Immature natural killer cell (primary cell): ENCODE data around the gene NFATC2. TPM values are rescaled to one million over a fixed set of nuclear protein-coding genes. Genes with fewer than 3 reads are reported as not detected.

Experiments used
- DNase-seq, 3 donors: peaks; one replicate each; pipeline ENCODE4 v3.0.0; 2022; ENCODE audit warnings: mixed read lengths in 1 of 3
- H3K27ac Mint-ChIP-seq, 6 donors: one replicate each; pipeline ENCODE4 v1.8.0; 2020; ENCODE audit warnings: mixed read lengths in 6 of 6, mild to moderate bottlenecking in 5 of 6, inconsistent platforms in 4 of 6, moderate library complexity in 3 of 6
- H3K27me3 Mint-ChIP-seq, 3 donors: one replicate each; pipeline ENCODE4 v1.8.0; 2020 to 2021; ENCODE audit warnings: low read depth in 3 of 3, mild to moderate bottlenecking in 3 of 3, mixed read lengths in 3 of 3, moderate library complexity in 3 of 3, inconsistent platforms in 1 of 3
- H3K36me3 Mint-ChIP-seq, 3 donors: one replicate each; pipeline ENCODE4 v1.8.0; 2020; ENCODE audit warnings: mixed read lengths in 3 of 3, inconsistent platforms in 2 of 3, mild to moderate bottlenecking in 2 of 3
- H3K4me1 Mint-ChIP-seq, 2 donors: one replicate each; pipeline ENCODE4 v1.8.0; 2020; ENCODE audit warnings: inconsistent platforms in 2 of 2, mild to moderate bottlenecking in 2 of 2, mixed read lengths in 2 of 2, moderate library complexity in 1 of 2
- H3K4me3 Mint-ChIP-seq, 5 donors: one replicate each; pipeline ENCODE4 v1.8.0; 2020; ENCODE audit warnings: mild to moderate bottlenecking in 5 of 5, mixed read lengths in 5 of 5, inconsistent platforms in 3 of 5, moderate library complexity in 3 of 5
- H3K9me3 Mint-ChIP-seq, 6 donors: one replicate each; pipeline ENCODE4 v1.8.0; 2020; ENCODE audit warnings: mild to moderate bottlenecking in 6 of 6, mixed read lengths in 6 of 6, inconsistent platforms in 4 of 6, moderate library complexity in 3 of 6
- polyA plus RNA-seq, 3 donors: library from polyadenylated mRNA; unstranded; fragments of 300-500 nt; fragmentation: Illumina TruSeq; gene quantifications; one replicate each; pipeline ENCODE4 v1.2.3, GENCODE V29; 2021

Gene NFATC2
- polyA plus RNA-seq, 3 donors from 2014 or later = 14.5 to 101 (median 21.3) TPM

DNA sequence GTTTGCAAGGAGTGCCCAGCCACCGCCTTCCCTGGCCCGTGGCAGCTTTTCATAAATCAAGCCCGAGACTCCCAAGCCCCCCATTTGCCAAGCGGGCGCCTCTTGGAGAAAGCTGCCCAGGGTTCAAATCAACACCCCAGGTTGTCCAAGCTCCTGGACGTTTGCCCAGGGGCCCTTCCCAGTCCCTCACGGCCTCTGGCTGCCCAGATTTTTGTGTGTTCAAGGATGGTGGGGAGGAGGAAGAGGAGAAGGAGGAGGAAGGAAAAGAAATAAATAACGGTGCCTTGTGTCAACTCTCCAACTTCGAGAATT lies 20.6 kb upstream of the NFATC2 start:
- Mint-ChIP-seq H3K27me3 (peaks cover 19 to 29% (median 28%) of the 10 kb centered on the region in 3 donors), H3K27ac (no peak overlapping the region), H3K4me1 (peaks cover 29 to 35% of the 10 kb centered on the region in 2 donors), H3K36me3 (peaks cover 0 to 3% (median 0%) of the 10 kb centered on the region in 3 donors), H3K4me3 (peak overlapping the region in 4 of 5 donors; percentile 65 to 82 (median 74)), H3K9me3 (peaks cover 0 to 4% (median 0%) of the 10 kb centered on the region in 6 donors)
- DNase-seq = no peak

- Mint-ChIP-seq H3K9me3 (peaks cover 0 to 4% (median 0%) of the 10 kb centered on the region in 6 donors), H3K4me3 (peak overlapping the region; percentile 57 to 82 (median 73)), H3K27ac (no peak overlapping the region), H3K27me3 (peaks cover 19 to 31% (median 28%) of the 10 kb centered on the region in 3 donors), H3K36me3 (no peaks in the 10 kb centered on the region), H3K4me1 (peaks cover 29 to 35% of the 10 kb centered on the region in 2 donors)
- peak in 1 of 3 donors; percentile 16 for DNase-seq
These were observed 20.0 kb upstream of the NFATC2 start for GRCh38 chr20:51562332-51563173.

GRCh38 chr20:51562027-51562331 lies 19.5 kb upstream of the NFATC2 start:
- Mint-ChIP-seq H3K4me3 (peak overlapping the region; percentile 60 to 82 (median 73)), H3K36me3 (no peaks in the 10 kb centered on the region), H3K27ac (peak overlapping the region in 1 of 6 donors; percentile 23), H3K9me3 (peaks cover 0 to 4% (median 0%) of the 10 kb centered on the region in 6 donors), H3K27me3 (peaks cover 18 to 36% (median 28%) of the 10 kb centered on the region in 3 donors), H3K4me1 (peaks cover 29 to 35% of the 10 kb centered on the region in 2 donors)
- DNase-seq = no peak

- Mint-ChIP-seq H3K9me3 (peaks cover 0 to 4% (median 0%) of the 10 kb centered on the region in 6 donors), H3K27ac (peak overlapping the region in 1 of 6 donors; percentile 64), H3K27me3 (peaks cover 18 to 36% (median 28%) of the 10 kb centered on the region in 3 donors), H3K4me1 (peaks cover 35 to 43% of the 10 kb centered on the region in 2 donors), H3K36me3 (no peaks in the 10 kb centered on the region), H3K4me3 (peak overlapping the region; percentile 57 to 82 (median 72))
- DNase-seq = no peak
These were observed 18.2 kb upstream of the NFATC2 start for GRCh38 chr20:51560550-51561307.

- Mint-ChIP-seq H3K27ac (no peak overlapping the region), H3K4me3 (no peak overlapping the region), H3K36me3 (no peaks in the 10 kb centered on the region), H3K4me1 (peaks cover 41 to 50% of the 10 kb centered on the region in 2 donors), H3K27me3 (peaks cover 18 to 37% (median 28%) of the 10 kb centered on the region in 3 donors), H3K9me3 (peaks cover 0 to 4% (median 0%) of the 10 kb centered on the region in 6 donors)
- DNase-seq = no peak
These were observed 17.5 kb upstream of the NFATC2 start for GRCh38 chr20:51560042-51560441.

- H3K36me3 Mint-ChIP-seq = no peaks in the 10 kb centered on the region
- H3K4me1 Mint-ChIP-seq = peaks cover 26 to 29% of the 10 kb centered on the region in 2 donors
- H3K27me3 Mint-ChIP-seq = peaks cover 4 to 17% (median 4%) of the 10 kb centered on the region in 3 donors
- H3K27ac Mint-ChIP-seq = peak overlapping the region in 5 of 6 donors; percentile 74 to 90 (median 84)
- H3K9me3 Mint-ChIP-seq = peaks cover 0 to 1% (median 0%) of the 10 kb centered on the region in 6 donors
- peak; percentile 53 to 67 (median 66) for DNase-seq
- H3K4me3 Mint-ChIP-seq = peak overlapping the region; percentile 25 to 86 (median 70)
These were observed 12.1 kb upstream of the NFATC2 start for GRCh38 chr20:51554538-51555165.

GRCh38 chr20:51553897-51554486 lies 11.5 kb upstream of the NFATC2 start:
- H3K9me3 Mint-ChIP-seq = peaks cover 0 to 1% (median 0%) of the 10 kb centered on the region in 6 donors
- H3K27ac Mint-ChIP-seq = peak overlapping the region; percentile 60 to 90 (median 84)
- H3K36me3 Mint-ChIP-seq = no peaks in the 10 kb centered on the region
- H3K4me1 Mint-ChIP-seq = peaks cover 26 to 29% of the 10 kb centered on the region in 2 donors
- peaks cover 0 to 17% (median 3%) of the 10 kb centered on the region in 3 donors for H3K27me3 Mint-ChIP-seq
- peak overlapping the region in 4 of 5 donors; percentile 0 to 86 (median 40) for H3K4me3 Mint-ChIP-seq
- DNase-seq = no peak

GRCh38 chr20:51551186-51551585 lies 8.7 kb upstream of the NFATC2 start:
- H3K27ac Mint-ChIP-seq = no peak overlapping the region
- H3K27me3 Mint-ChIP-seq = peaks cover 0 to 8% (median 3%) of the 10 kb centered on the region in 3 donors
- H3K4me1 Mint-ChIP-seq = peaks cover 23 to 26% of the 10 kb centered on the region in 2 donors
- no peak for DNase-seq
- H3K9me3 Mint-ChIP-seq = peaks cover 0 to 1% (median 0%) of the 10 kb centered on the region in 6 donors
- no peak overlapping the region for H3K4me3 Mint-ChIP-seq
- H3K36me3 Mint-ChIP-seq = no peaks in the 10 kb centered on the region

GRCh38 chr20:51549474-51549873 lies 7.0 kb upstream of the NFATC2 start:
- Mint-ChIP-seq H3K9me3 (no peaks in the 10 kb centered on the region), H3K27me3 (peaks cover 0 to 4% (median 3%) of the 10 kb centered on the region in 3 donors), H3K4me1 (peaks cover 8 to 9% of the 10 kb centered on the region in 2 donors), H3K27ac (no peak overlapping the region), H3K36me3 (no peaks in the 10 kb centered on the region), H3K4me3 (no peak overlapping the region)
- DNase-seq = no peak

GRCh38 chr20:51547951-51548350 lies 5.4 kb upstream of the NFATC2 start:
- Mint-ChIP-seq H3K9me3 (no peaks in the 10 kb centered on the region), H3K27me3 (peaks cover 2 to 4% (median 3%) of the 10 kb centered on the region in 3 donors), H3K4me3 (no peak overlapping the region), H3K36me3 (no peaks in the 10 kb centered on the region), H3K4me1 (peaks cover 6 to 7% of the 10 kb centered on the region in 2 donors), H3K27ac (peak overlapping the region in 1 of 6 donors; percentile 16)
- no peak for DNase-seq

DNA sequence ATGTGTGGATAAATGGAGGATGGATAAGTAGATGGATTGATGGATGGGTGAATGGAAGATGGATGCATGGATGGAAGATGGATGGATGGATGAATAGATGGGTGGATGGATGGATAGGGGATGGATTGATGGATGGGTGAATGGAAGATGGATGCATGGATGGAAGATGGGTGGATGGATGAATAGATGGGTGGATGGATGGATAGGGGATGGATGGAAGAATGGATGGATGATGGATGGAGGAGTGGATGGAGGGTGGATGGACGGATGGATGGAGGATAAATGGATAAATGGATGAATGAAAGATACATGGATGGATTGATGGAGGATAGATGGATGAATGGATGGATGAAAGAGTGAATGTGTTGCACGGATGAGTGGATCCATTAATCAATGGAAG lies 3.0 kb upstream of the NFATC2 start:
- no peaks in the 10 kb centered on the region for H3K9me3 Mint-ChIP-seq
- peaks cover 0 to 4% (median 0%) of the 10 kb centered on the region in 3 donors for H3K36me3 Mint-ChIP-seq
- no peak for DNase-seq
- H3K27me3 Mint-ChIP-seq = peaks cover 16 to 21% (median 16%) of the 10 kb centered on the region in 3 donors
- H3K4me1 Mint-ChIP-seq = peaks cover 17 to 18% of the 10 kb centered on the region in 2 donors
- peak overlapping the region in 2 of 6 donors; percentile 38 to 41 for H3K27ac Mint-ChIP-seq
- H3K4me3 Mint-ChIP-seq = peak overlapping the region in 1 of 5 donors; percentile 33

DNA sequence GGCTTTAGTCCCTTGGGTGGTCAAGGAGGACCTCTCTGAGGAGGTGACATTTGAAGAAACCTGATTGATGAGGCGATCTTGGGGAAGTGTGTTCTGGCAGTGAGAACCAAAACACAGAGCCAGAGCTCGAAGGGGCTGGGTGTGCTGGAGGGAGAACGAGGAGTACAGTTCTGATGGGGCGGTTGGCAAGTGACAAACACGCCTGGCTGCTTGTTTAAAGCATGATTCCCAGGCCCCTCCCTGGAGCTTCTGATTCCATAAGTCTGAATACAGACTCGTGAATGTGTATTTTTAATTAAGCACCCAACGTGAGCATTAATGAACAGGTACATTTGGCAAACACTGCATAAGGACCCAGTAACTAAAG lies 886 bp upstream of the NFATC2 start:
- Mint-ChIP-seq H3K36me3 (peaks cover 1 to 10% (median 4%) of the 10 kb centered on the region in 3 donors), H3K4me3 (peak overlapping the region; percentile 77 to 88 (median 82)), H3K4me1 (peaks cover 36 to 39% of the 10 kb centered on the region in 2 donors), H3K27ac (peak overlapping the region; percentile 83 to 91 (median 88)), H3K9me3 (no peaks in the 10 kb centered on the region), H3K27me3 (peaks cover 16 to 28% (median 16%) of the 10 kb centered on the region in 3 donors)
- no peak for DNase-seq

DNA sequence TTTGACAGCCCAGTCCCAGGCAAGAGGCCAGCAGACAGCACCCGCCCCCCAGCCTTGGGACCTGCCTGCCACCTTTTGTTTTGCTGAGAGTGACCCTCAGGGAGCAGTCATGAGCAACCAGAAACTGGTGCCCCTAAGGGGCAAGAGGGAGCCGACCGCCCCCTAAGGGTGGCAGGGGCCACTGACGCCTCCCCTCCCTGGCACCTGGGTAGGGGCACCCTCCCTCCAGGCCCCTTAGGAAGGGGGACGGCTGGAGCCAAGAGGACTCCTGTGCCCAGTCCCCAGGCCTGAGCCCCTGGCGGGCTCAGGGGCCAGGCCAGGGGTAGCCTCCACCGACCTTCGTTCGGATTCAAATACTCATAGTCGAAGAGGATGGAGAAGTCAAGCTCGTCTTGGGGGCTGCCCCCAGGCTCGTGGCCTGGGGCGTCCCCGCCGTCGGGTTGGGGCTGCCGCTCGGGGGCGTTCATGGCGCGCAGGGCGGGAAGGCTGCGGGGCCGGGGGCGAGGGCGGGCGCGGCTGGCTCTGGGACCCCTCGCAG lies 417 bp downstream of the NFATC2 start:
- H3K27me3 Mint-ChIP-seq = peaks cover 14 to 28% (median 16%) of the 10 kb centered on the region in 3 donors
- peak; percentile 76 to 79 (median 78) for DNase-seq
- peaks cover 49 to 52% of the 10 kb centered on the region in 2 donors for H3K4me1 Mint-ChIP-seq
- no peaks in the 10 kb centered on the region for H3K9me3 Mint-ChIP-seq
- peak overlapping the region; percentile 99 to 100 (median 100) for H3K27ac Mint-ChIP-seq
- peaks cover 4 to 20% (median 10%) of the 10 kb centered on the region in 3 donors for H3K36me3 Mint-ChIP-seq
- H3K4me3 Mint-ChIP-seq = peak overlapping the region; percentile 96 to 100 (median 99)
